Neural cell (in vitro differentiated cells): Measurements from ENCODE around the gene CDA.

Experiments used
- EP300 ChIP-seq: fragments of 450-650 bp; conservative IDR thresholded peaks from 2 replicates; pipeline ENCODE4 v1.6.1; 2014; ENCODE audit warnings: antibody characterized with exemption, mild to moderate bottlenecking, moderate library complexity; ENCODE audit not compliant: poor library complexity, severe bottlenecking
- EZH2 ChIP-seq: fragments of 200-600, 300-800 bp; shearing (Covaris generic), sonication (generic); IDR thresholded peaks from 2 replicates; pipeline ENCODE4 v1.6.1; 2014; ENCODE audit warnings: antibody characterized with exemption, low read length, borderline replicate concordance, mild to moderate bottlenecking; ENCODE audit not compliant: insufficient read depth, poor library complexity, severe bottlenecking
- MXI1 ChIP-seq: fragments of 450-650 bp; conservative IDR thresholded peaks from 2 replicates; pipeline ENCODE4 v1.6.1; 2014; ENCODE audit warnings: antibody characterized with exemption, mild to moderate bottlenecking; ENCODE audit not compliant: poor library complexity, severe bottlenecking
- POLR2AphosphoS5 ChIP-seq: IDR thresholded peaks from 2 replicates; pipeline ENCODE4 v1.6.1; 2012
- RAD21 ChIP-seq: fragments of 450-650 bp; conservative IDR thresholded peaks from 2 replicates; pipeline ENCODE4 v1.6.1; 2014; ENCODE audit warnings: antibody characterized with exemption, mild to moderate bottlenecking, moderate library complexity
- REST ChIP-seq: IDR thresholded peaks from 2 replicates; pipeline ENCODE4 v1.6.1; 2012; ENCODE audit warnings: borderline replicate concordance
- TAF1 ChIP-seq: IDR thresholded peaks from 2 replicates; pipeline ENCODE4 v1.6.1; 2012; ENCODE audit warnings: low read depth
- TF ChIP-seq, protein P1 (sequence below): fragments of 450-650 bp; IDR thresholded peaks from 2 replicates; pipeline ENCODE4 v1.5.1; 2014; ENCODE audit warnings: antibody characterized with exemption, mild to moderate bottlenecking, moderate library complexity; ENCODE audit not compliant: poor library complexity, severe bottlenecking

GRCh38 chr1:20615946-20616846, 27.3 kb downstream of the CDA start:
- TF ChIP-seq, protein P1, sequence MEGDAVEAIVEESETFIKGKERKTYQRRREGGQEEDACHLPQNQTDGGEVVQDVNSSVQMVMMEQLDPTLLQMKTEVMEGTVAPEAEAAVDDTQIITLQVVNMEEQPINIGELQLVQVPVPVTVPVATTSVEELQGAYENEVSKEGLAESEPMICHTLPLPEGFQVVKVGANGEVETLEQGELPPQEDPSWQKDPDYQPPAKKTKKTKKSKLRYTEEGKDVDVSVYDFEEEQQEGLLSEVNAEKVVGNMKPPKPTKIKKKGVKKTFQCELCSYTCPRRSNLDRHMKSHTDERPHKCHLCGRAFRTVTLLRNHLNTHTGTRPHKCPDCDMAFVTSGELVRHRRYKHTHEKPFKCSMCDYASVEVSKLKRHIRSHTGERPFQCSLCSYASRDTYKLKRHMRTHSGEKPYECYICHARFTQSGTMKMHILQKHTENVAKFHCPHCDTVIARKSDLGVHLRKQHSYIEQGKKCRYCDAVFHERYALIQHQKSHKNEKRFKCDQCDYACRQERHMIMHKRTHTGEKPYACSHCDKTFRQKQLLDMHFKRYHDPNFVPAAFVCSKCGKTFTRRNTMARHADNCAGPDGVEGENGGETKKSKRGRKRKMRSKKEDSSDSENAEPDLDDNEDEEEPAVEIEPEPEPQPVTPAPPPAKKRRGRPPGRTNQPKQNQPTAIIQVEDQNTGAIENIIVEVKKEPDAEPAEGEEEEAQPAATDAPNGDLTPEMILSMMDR, result no peak
- no peak for TF ChIP-seq EZH2
- TF ChIP-seq EP300, result no peak
- TF ChIP-seq RAD21, result no peak
- no peak for TF ChIP-seq POLR2AphosphoS5
- TF ChIP-seq TAF1, result no peak
- no peak for TF ChIP-seq REST
- no peak for TF ChIP-seq MXI1
